Renal pelvis (tissue), 12 donors: ENCODE measurements around the gene VTI1B. TPM values are rescaled to one million over a fixed set of nuclear protein-coding genes. Genes with fewer than 3 reads are reported as not detected.
A peak's percentile ranks its signal among the peaks of the same experiment; 100 is the strongest.
"Not testable (repeated sequence)": the region's sequence is repeated elsewhere in the genome, so short reads cannot be mapped to it uniquely, and the experiment has no call there.

Source experiments
- DNase-seq: peaks from one replicate; pipeline ENCODE4 v3.0.0-alpha.2; 2013
- long read RNA-seq, 16 experiments: transcript quantifications; one replicate each; lab custom pipeline, GENCODE V29; 2026
- polyA plus RNA-seq, 3 donors: library from polyadenylated mRNA; unstranded; fragments of 120-200 nt; gene quantifications; one replicate each; pipeline ENCODE4 v1.2.1, GENCODE V29; 2013; ENCODE audit not compliant: insufficient read length in 3 of 3

VTI1B gene
- 100 to 1,000 TPM; 101 to 119 (median 118) TPM for polyA plus RNA-seq
- long read RNA-seq, donor 1, full-length matches to known transcripts, result 29 of 62 reads
- long read RNA-seq, donor 1, partial matches to known transcripts, result 33 of 62 reads
- long read RNA-seq, donor 1, other reads (novel, unspliced or antisense), result 0 of 62 reads
- long read RNA-seq, donor 2, full-length matches to known transcripts, result 59 of 122 reads
- long read RNA-seq, donor 2, partial matches to known transcripts, result 63 of 122 reads
- long read RNA-seq, donor 2, other reads (novel, unspliced or antisense), result 0 of 122 reads
- long read RNA-seq, donor 3, full-length matches to known transcripts, result 43 of 93 reads
- long read RNA-seq, donor 3, partial matches to known transcripts, result 50 of 93 reads
- long read RNA-seq, donor 3, other reads (novel, unspliced or antisense), result 0 of 93 reads
- long read RNA-seq, donor 4, full-length matches to known transcripts, result 57 of 113 reads
- long read RNA-seq, donor 4, partial matches to known transcripts, result 56 of 113 reads
- long read RNA-seq, donor 4, other reads (novel, unspliced or antisense), result 0 of 113 reads
- long read RNA-seq, donor 5, full-length matches to known transcripts, result 16 of 27 reads
- long read RNA-seq, donor 5, partial matches to known transcripts, result 11 of 27 reads
- long read RNA-seq, donor 5, other reads (novel, unspliced or antisense), result 0 of 27 reads
- long read RNA-seq, donor 6, full-length matches to known transcripts, result 37 of 79 reads
- long read RNA-seq, donor 6, partial matches to known transcripts, result 42 of 79 reads
- long read RNA-seq, donor 6, other reads (novel, unspliced or antisense), result 0 of 79 reads
- long read RNA-seq, donor 7, full-length matches to known transcripts, result 53 of 80 reads
- long read RNA-seq, donor 7, partial matches to known transcripts, result 27 of 80 reads
- long read RNA-seq, donor 7, other reads (novel, unspliced or antisense), result 0 of 80 reads
- long read RNA-seq, donor 8, full-length matches to known transcripts, result 23 of 60 reads
- long read RNA-seq, donor 8, partial matches to known transcripts, result 37 of 60 reads
- long read RNA-seq, donor 8, other reads (novel, unspliced or antisense), result 0 of 60 reads
- long read RNA-seq, donor 9, full-length matches to known transcripts, result 62 of 114 reads
- long read RNA-seq, donor 9, partial matches to known transcripts, result 52 of 114 reads
- long read RNA-seq, donor 9, other reads (novel, unspliced or antisense), result 0 of 114 reads
- long read RNA-seq, donor 10, full-length matches to known transcripts, result 34 of 75 reads
- long read RNA-seq, donor 10, partial matches to known transcripts, result 41 of 75 reads
- long read RNA-seq, donor 10, other reads (novel, unspliced or antisense), result 0 of 75 reads
- long read RNA-seq, donor 11, full-length matches to known transcripts, result 13 of 38 reads
- long read RNA-seq, donor 11, partial matches to known transcripts, result 25 of 38 reads
- long read RNA-seq, donor 11, other reads (novel, unspliced or antisense), result 0 of 38 reads
- long read RNA-seq, donor 12, full-length matches to known transcripts, result 57 of 118 reads
- long read RNA-seq, donor 12, partial matches to known transcripts, result 61 of 118 reads
- long read RNA-seq, donor 12, other reads (novel, unspliced or antisense), result 0 of 118 reads
- long read RNA-seq, donor 13, full-length matches to known transcripts, result 17 of 42 reads
- long read RNA-seq, donor 13, partial matches to known transcripts, result 25 of 42 reads
- long read RNA-seq, donor 13, other reads (novel, unspliced or antisense), result 0 of 42 reads
- long read RNA-seq, donor 14, result 0 reads
- long read RNA-seq, donor 15, result 0 reads
- long read RNA-seq, donor 16, full-length matches to known transcripts, result 43 of 99 reads
- long read RNA-seq, donor 16, partial matches to known transcripts, result 56 of 99 reads
- long read RNA-seq, donor 16, other reads (novel, unspliced or antisense), result 0 of 99 reads

DNA sequence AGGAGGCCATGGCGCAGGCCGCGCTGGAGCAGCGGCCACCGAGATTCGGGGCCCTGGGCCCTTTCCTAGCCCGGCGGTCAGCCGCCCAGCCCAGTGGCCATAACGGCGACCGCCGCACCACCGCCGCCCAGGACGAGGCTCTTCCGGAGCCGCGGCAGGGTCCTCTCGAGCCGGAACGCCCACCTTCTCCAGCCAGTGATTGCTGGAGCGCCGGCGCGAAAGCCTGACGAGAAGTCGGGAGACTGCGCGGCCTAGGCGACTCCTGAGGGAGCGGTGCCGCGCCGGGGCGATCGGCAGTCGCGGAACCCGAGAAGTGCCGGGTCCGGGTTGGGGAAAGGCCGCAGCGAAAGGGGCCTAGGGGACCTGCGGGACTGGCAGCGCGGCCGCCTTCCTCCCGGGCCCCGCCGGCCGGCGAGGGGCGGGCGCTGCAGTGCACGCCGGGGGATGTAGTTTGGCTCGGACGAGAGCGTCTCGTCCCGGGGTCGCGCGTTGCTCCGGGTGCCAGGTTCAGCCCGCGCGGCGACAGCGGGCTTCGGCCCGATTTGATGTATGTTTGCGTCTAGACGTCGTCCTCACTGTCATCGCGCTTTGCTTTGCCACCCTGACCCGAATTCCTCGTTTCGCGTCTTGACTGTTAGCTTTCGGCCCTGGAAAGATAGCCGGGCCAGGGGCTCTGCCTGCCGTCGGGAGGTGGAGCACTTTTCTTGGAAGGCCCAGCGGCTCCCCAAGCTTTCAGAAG lies at the start of gene VTI1B:
TSS of gene VTI1B (minus strand) at position 153 of the 739 bp plus-strand sequence. CDS start at position 10, 143 bp downstream.
- DNase-seq, result peak; percentile 85

DNA sequence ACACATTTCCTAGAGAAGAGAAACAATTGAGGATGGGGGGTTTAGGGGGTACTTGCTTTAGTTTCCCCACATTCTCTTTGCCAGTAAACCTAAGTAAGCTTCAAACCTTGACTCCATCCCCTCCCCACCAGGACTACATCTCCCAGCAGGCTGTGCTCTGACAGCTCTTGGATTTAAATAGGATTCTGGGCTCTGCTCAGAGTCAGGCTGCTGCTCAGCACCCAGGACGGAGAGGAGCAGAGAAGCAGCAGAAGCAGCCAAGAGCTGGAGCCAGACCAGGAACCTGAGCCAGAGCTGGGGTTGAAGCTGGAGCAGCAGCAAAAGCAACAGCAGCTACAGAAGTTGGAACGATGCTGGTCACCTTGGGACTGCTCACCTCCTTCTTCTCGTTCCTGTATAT lies 47.9 kb upstream of the VTI1B start:
- no peak for DNase-seq

GRCh38 chr14:67721875-67722274 lies 47.4 kb upstream of the VTI1B start:
- no peak for DNase-seq

DNA sequence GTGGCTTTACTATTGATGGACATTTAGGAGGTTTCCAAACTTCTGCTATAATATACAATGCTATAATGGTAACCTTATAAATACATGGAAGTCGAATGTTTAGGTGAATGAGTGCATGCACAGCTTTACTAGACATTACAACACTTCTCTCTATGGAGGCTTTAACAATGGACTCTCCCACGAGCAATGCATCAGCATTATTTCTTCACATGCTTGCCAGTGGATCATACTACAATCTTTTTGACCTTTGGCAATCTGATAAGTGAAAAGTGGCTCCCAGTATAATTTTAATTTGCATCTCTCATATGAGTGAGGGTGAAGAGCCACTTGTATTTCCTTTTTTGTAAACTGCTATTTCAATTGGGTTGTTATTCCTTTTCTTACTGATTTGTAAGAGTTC lies 45.4 kb upstream of the VTI1B start:
- no peak for DNase-seq

GRCh38 chr14:67719385-67719784 lies 45.0 kb upstream of the VTI1B start:
- DNase-seq, result not testable (repeated sequence)

GRCh38 chr14:67718265-67718664 lies 43.8 kb upstream of the VTI1B start:
- no peak for DNase-seq

- no peak for DNase-seq
These were observed 42.6 kb upstream of the VTI1B start for GRCh38 chr14:67717048-67717447.

DNA sequence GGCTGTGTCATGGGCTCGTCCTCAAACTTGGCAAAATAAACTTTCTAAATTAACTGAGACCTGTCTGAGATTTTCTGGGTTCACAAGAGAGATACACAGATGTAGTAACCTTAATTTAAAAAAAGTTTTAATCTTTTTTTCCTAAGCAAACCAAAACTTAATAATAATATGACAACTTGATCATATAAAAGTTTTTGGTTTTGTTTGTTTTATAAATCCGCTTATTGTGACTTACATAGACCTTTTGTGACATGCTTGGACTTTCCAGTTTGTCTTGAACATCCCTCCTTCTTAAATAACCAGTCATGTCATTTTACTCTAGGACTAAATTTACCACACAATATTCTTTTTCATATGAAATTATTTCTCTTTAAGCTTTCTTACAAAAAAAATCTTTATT lies 35.8 kb upstream of the VTI1B start:
- DNase-seq, result no peak

- not testable (repeated sequence) for DNase-seq
These were observed 35.4 kb upstream of the VTI1B start for GRCh38 chr14:67709796-67710195.

- DNase-seq, result not testable (repeated sequence)
These were observed 34.9 kb upstream of the VTI1B start for GRCh38 chr14:67709346-67709745.

DNA sequence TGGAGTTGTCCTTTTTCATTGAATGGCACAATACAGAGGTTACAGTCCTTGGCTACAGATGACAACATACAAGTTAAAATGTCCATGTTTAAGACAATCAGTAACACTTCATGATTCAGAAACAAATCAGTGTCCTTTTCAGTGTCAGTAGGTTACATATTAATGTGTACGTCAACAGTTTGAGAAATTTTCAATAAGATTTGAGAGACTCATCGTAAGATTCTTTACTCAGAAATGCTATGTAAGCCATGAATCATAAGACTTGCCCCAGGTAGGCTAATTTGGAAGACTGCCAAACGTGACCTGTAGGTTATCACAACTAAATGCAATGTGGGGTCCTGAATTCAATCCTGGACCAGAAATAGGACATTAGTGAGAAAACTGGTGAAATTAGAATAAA lies 30.8 kb upstream of the VTI1B start:
- DNase-seq, result no peak

DNA sequence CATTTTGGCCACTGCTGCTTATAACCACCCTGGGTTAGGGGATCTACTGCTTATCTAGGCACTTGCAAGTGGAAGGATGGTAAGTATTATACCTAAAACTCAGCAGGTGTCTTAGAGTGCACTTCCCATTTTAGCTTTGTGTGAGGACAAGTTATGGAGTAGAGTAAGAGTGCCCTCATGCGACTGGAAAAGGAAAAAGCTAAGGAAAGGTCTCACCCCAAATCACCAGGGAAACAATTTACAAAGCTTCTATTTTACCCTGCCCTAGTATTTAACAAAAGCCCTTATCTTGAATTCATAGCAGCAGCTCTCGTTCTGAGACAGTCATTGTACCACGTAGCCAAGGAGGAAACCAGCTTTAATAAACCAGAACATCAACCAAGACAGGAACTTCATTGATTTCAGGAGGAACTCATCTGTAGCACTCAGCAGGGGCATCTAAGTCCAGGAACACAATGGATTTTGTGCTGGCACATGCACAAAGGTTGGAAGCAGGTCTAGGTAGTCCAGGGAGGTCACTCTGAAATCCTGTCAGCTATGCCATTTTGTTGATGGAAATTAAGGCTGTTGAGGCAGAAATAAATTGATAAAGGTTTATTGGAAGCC lies 30.2 kb upstream of the VTI1B start:
- no peak for DNase-seq

DNA sequence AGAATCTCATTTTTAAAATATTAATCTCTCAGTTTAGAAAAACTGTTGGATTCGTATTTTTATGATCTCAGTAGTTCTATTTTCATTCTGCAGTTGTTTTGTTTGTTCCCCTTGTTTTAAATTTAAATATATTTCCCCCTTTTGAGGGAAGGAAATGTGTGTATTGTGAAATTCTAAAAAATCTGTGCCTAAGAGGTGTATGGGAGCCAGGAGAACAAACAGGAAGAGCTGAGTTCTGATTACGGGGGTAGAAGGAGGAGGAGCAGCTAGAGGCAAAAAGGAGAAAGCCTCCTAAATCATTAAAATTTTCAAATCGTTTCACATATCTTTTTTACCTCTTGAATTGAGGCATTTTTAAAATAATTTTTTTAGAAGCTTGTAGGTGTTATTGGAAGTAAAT lies 29.6 kb upstream of the VTI1B start:
- DNase-seq, result no peak

- DNase-seq, result not testable (repeated sequence)
These were observed 27.1 kb upstream of the VTI1B start, which contains the start of gene RDH12 for GRCh38 chr14:67701492-67701891. RDH12 (plus strand) TSS chr14:67701886; CDS start chr14:67722643, 20,757 bp downstream.

- no peak for DNase-seq
These were observed 23.7 kb upstream of the VTI1B start for GRCh38 chr14:67698179-67698578.

GRCh38 chr14:67697006-67697405 lies 22.6 kb upstream of the VTI1B start:
- DNase-seq, result no peak

DNA sequence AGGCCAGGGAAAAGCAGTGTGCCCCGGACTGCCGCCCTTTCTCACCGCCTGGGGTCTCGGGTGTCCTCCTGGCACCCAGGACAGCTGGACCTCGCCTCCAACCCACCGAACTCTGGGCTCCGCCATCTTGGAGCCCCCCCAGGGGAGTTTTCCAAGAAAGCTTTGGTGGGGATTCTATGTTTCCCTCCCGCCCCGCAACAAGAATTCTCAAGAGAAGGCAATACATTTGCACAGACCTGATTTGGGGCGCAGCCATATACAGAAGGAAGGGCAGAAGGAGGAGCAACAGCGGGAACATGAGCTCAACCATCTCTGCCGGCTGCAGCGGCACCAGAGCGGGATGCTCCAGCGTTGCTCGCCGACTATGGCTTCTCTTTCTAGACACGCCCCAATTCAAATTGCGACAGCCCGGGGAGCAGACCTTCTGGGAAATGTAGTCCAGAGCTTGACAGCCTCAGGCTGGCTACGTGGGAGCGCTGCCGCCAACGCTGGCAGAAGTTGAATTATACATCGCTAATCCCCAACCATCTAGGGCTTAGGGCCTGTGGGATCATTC lies 21.0 kb upstream of the VTI1B start, which contains the start of gene RDH11:
TSS of gene RDH11 (minus strand) at position 371 of the 556 bp plus-strand sequence. CDS start at position 310, 61 bp downstream.
- DNase-seq, result peak; percentile 89

- peak; percentile 63 for DNase-seq
These were observed 20.5 kb upstream of the VTI1B start for GRCh38 chr14:67694791-67695393.
